GM12872 (cell line): ENCODE measurements around the gene NTN1.

Source experiments
- CTCF ChIP-seq: IDR thresholded peaks from 3 replicates; pipeline ENCODE4 v1.5.1; 2011; ENCODE audit warnings: low read depth, mild to moderate bottlenecking, low read length, moderate library complexity; ENCODE audit not compliant: insufficient read depth

The NTN1 gene

GRCh38 chr17:9203771-9204425, 182.6 kb downstream of the NTN1 start:
- TF ChIP-seq CTCF = no peak

GRCh38 chr17:9204637-9205329, 183.5 kb downstream of the NTN1 start:
- TF ChIP-seq CTCF = no peak

GRCh38 chr17:9205520-9206409, 184.5 kb downstream of the NTN1 start:
- no peak for TF ChIP-seq CTCF

- TF ChIP-seq CTCF = no peak
Observed at GRCh38 chr17:9206410-9206703, 185.0 kb downstream of the NTN1 start.

GRCh38 chr17:9206741-9207332, 185.5 kb downstream of the NTN1 start:
- no peak for TF ChIP-seq CTCF

- no peak for TF ChIP-seq CTCF
Observed at GRCh38 chr17:9208381-9209105, 187.2 kb downstream of the NTN1 start.
